AG04450 (cell line): ENCODE results near the gene CADM2. TPM values are rescaled to one million over a fixed set of nuclear protein-coding genes. Genes with fewer than 3 reads are reported as not detected.

Experiments
- CTCF ChIA-PET: fragments of 300-600, 350-600 bp; formaldehyde crosslinking; extraction: SDS; loops from one replicate; lab custom pipeline; 2022; ENCODE audit warnings: antibody characterized with exemption, inconsistent platforms; lab: Charles Lee
- POLR2A ChIA-PET: fragments of 350-600 bp; formaldehyde crosslinking; extraction: SDS; loops from one replicate; lab custom pipeline; 2021; ENCODE audit warnings: antibody characterized with exemption, inconsistent platforms; lab: Yijun Ruan, JAX
- DNase-seq: peaks from one replicate; pipeline ENCODE4 v3.0.0-alpha.2; 2011; ENCODE audit warnings: low read depth, low spot score
- H3K27ac ChIP-seq: one replicate; pipeline ENCODE4 v1.5.1; 2012; ENCODE audit warnings: low read depth, low read length, control low read depth
- H3K27me3 ChIP-seq: one replicate; pipeline ENCODE4 v1.6.0; 2012; ENCODE audit warnings: low read length; ENCODE audit not compliant: control insufficient read depth, insufficient read depth
- H3K4me3 ChIP-seq: 2 replicates; pipeline ENCODE4 v1.5.1; 2011; ENCODE audit warnings: mild to moderate bottlenecking, low read depth, low read length, control low read depth
- H3K9me3 ChIP-seq: 2 replicates; pipeline ENCODE4 v1.5.1; 2012; ENCODE audit warnings: low read length; ENCODE audit not compliant: control insufficient read depth, insufficient read depth
- polyA plus RNA-seq: library from polyadenylated mRNA; depleted of rRNA; stranded (reverse); fragments of >200 nt; gene quantifications from 2 replicates; pipeline ENCODE4 v1.2.3, GENCODE V29; 2011
- TF ChIP-seq, protein P1 (sequence below): IDR thresholded peaks from 2 replicates; pipeline ENCODE4 v1.5.1; 2011; ENCODE audit warnings: low read depth, low read length, control low read depth, inconsistent platforms

Gene CADM2
- polyA plus RNA-seq, 1 experiment = not detected

GRCh38 chr3:85255949-85256348 is 297.2 kb downstream of the CADM2 start:
- TF ChIP-seq, protein P1, sequence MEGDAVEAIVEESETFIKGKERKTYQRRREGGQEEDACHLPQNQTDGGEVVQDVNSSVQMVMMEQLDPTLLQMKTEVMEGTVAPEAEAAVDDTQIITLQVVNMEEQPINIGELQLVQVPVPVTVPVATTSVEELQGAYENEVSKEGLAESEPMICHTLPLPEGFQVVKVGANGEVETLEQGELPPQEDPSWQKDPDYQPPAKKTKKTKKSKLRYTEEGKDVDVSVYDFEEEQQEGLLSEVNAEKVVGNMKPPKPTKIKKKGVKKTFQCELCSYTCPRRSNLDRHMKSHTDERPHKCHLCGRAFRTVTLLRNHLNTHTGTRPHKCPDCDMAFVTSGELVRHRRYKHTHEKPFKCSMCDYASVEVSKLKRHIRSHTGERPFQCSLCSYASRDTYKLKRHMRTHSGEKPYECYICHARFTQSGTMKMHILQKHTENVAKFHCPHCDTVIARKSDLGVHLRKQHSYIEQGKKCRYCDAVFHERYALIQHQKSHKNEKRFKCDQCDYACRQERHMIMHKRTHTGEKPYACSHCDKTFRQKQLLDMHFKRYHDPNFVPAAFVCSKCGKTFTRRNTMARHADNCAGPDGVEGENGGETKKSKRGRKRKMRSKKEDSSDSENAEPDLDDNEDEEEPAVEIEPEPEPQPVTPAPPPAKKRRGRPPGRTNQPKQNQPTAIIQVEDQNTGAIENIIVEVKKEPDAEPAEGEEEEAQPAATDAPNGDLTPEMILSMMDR = no peak
- Histone ChIP-seq H3K4me3 (no peak overlapping the region), H3K27ac (no peak overlapping the region), H3K9me3 (no peaks in the 10 kb centered on the region), H3K27me3 (no peaks in the 10 kb centered on the region)
- CTCF ChIA-PET = no interaction called here
- no peak for DNase-seq
- POLR2A ChIA-PET = no interaction called here

GRCh38 chr3:85258326-85258725 is 299.5 kb downstream of the CADM2 start:
- TF ChIP-seq, protein P1 = no peak
- no peaks in the 10 kb centered on the region for H3K9me3 ChIP-seq
- no peaks in the 10 kb centered on the region for H3K27me3 ChIP-seq
- CTCF ChIA-PET = no interaction called here
- no peak for DNase-seq
- POLR2A ChIA-PET = no interaction called here
- no peak overlapping the region for H3K4me3 ChIP-seq
- H3K27ac ChIP-seq = no peak overlapping the region

DNA sequence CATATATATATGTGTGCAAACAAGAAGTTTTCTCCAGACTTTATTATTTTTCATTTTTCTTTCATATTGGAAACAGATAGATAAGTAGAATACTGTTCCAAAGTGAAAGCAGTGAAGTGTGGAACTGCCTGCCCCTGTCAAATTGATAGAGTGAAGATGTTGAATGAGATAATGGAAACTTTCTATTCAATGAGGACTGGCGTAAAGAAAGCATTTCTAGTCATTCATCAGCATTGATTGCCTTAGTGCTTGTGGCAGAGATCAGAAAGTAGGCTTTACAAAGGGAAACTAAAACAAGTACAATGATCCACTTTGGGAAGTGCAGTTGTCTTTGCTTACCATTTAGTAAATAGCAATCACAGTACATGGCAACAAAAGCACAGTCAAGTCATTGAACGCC is 300.0 kb downstream of the CADM2 start:
- no peak overlapping the region for H3K27ac ChIP-seq
- no peak overlapping the region for H3K4me3 ChIP-seq
- no peaks in the 10 kb centered on the region for H3K27me3 ChIP-seq
- TF ChIP-seq, protein P1 = no peak
- ChIA-PET POLR2A (no interaction called here), CTCF (no interaction called here)
- DNase-seq = no peak
- H3K9me3 ChIP-seq = no peaks in the 10 kb centered on the region

DNA sequence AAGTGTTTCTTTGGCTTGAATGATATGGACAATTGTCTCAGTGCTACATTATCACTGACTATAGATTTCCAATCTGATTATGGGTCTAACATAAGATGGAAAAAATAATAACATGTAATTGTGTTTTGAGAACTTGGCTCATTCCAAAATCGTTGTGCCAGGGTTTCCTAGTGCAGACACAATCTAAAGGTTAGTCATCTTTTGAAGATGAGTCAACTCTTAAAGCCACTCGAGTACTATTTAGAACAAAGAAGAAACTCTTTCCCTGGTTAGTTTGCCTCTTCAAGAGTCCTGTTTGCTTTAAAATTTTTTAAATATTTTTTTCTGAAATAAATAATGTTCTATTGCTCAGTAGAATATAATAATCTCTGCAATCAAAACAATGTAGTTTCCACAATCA is 301.0 kb downstream of the CADM2 start:
- no peak overlapping the region for H3K27ac ChIP-seq
- no peak overlapping the region for H3K4me3 ChIP-seq
- ChIA-PET POLR2A (no interaction called here), CTCF (no interaction called here)
- no peaks in the 10 kb centered on the region for H3K9me3 ChIP-seq
- TF ChIP-seq, protein P1 = no peak
- no peaks in the 10 kb centered on the region for H3K27me3 ChIP-seq
- no peak for DNase-seq

DNA sequence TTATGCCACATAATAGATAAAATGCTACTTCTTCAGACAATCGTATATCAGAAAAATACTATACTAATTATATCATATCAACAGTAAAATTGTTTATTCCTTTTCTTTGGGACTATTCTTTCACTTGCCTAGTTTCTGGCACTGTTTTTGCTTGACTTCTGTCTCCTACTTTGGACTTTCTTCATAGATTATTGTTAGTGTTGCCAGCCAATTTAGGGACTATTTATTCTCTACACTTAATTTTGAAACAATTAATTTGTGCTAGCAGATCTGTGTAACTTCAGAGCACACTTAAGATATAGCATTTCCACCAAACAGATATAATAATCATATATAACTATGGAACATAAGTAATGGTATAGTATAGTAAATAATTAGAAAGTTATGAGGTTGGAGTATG is 305.6 kb downstream of the CADM2 start:
- H3K27me3 ChIP-seq = no peaks in the 10 kb centered on the region

More for the DNA sequence above, 305.6 kb downstream of the CADM2 start:
- no peak for DNase-seq
- Histone ChIP-seq H3K9me3 (no peaks in the 10 kb centered on the region), H3K4me3 (no peak overlapping the region), H3K27ac (no peak overlapping the region)
- CTCF ChIA-PET = no interaction called here
- POLR2A ChIA-PET = no interaction called here
- TF ChIP-seq, protein P1 = no peak
